ENCODE data around the gene RCN2. TPM values are rescaled to one million over a fixed set of nuclear protein-coding genes. Genes with fewer than 3 reads are reported as not detected.

RCN2 gene
- total and polyA plus RNA-seq, 2 of the 8 experiments (the other 6 are each of a cell fraction or from before 2014, with no cell fraction given), result 65.6 to 137 TPM

GRCh38 chr15:76929011-76929760 lies 2.4 kb upstream of the RCN2 start:
- Histone ChIP-seq H2BK5ac (ENCODE audit: low read depth, low read length) (no peak overlapping the region), H3K27me3 (replicated peaks in 1 of 4; ENCODE audit: control insufficient read depth in 3 of 4, extremely low read depth in 1 of 4, insufficient read depth in 3 of 4, low read length in 3 of 4) (peaks cover 0 to 1% (median 0%) of the 10 kb centered on the region in 4 experiments; a peak in 1 of 7 replicates), H2BK15ac (ENCODE audit: low read length) (no peak overlapping the region), H3K4ac (replicated peaks; ENCODE audit: insufficient read length, low read depth, low read length) (no peak overlapping the region), H3K4me2 (ENCODE audit: insufficient read depth in 1 of 2, low read depth in 2 of 2, low read length in 2 of 2) (no peak overlapping the region), H4K5ac (ENCODE audit: insufficient read length, low read depth, low read length) (no peak overlapping the region), H2BK120ac (replicated peaks; ENCODE audit: low read depth, low read length) (no peak overlapping the region), H3K4me1 (replicated peaks in 1 of 4; ENCODE audit: control insufficient read depth in 3 of 4, insufficient read depth in 4 of 4, low read length in 3 of 4) (peaks cover 0 to 3% (median 0%) of the 10 kb centered on the region in 4 experiments; a peak in 2 of 7 replicates), H3K14ac (ENCODE audit: insufficient read length) (no peak overlapping the region), H2AFZ (ENCODE audit: low read length) (no peak overlapping the region), H3K36me3 (ENCODE audit: control insufficient read depth in 2 of 4, insufficient read depth in 4 of 4, low read length in 3 of 4) (peaks cover 0 to 16% (median 7%) of the 10 kb centered on the region in 4 experiments; a peak in 3 of 8 replicates), H4K91ac (replicated peaks; ENCODE audit: insufficient read length, low read length) (no peak overlapping the region), H3K79me1 (ENCODE audit: low read depth, low read length) (no peaks in the 10 kb centered on the region), H3K18ac (ENCODE audit: extremely low read depth, low read length) (no peak overlapping the region), H3K79me2 (ENCODE audit: control insufficient read depth in 1 of 2, insufficient read depth in 2 of 2, low read length in 2 of 2) (peaks cover 0 to 21% of the 10 kb centered on the region in 2 experiments; a peak in 2 of 4 replicates), H2AK5ac (ENCODE audit: low read depth, low read length) (no peak overlapping the region), H3K23me2 (ENCODE audit: low read depth, low read length) (no peaks in the 10 kb centered on the region), H2BK20ac (ENCODE audit: low read length) (no peak overlapping the region), H3K4me3 (ENCODE audit: extremely low read depth in 1 of 4, insufficient read depth in 2 of 4, low read depth in 3 of 4, low read length in 4 of 4) (no peak overlapping the region), H3K56ac (replicated peaks; ENCODE audit: insufficient read length, low read depth, low read length) (no peak overlapping the region), H3K27ac (ENCODE audit: low read depth, low read length) (no peak overlapping the region), H3K9me3 (ENCODE audit: insufficient read depth in 2 of 2, low read depth in 1 of 2, low read length in 1 of 2) (no peaks in the 10 kb centered on the region), H4K8ac (ENCODE audit: extremely low read depth, insufficient read depth, low read length) (no peak overlapping the region), H4K20me1 (replicated peaks in 1 of 2; ENCODE audit: control insufficient read depth in 1 of 2, insufficient read depth in 2 of 2, low read length in 2 of 2) (no peaks in the 10 kb centered on the region), H3K9ac (replicated peaks in 1 of 4; ENCODE audit: extremely low read depth in 1 of 4, low read depth in 3 of 4, low read length in 3 of 4) (no peak overlapping the region), H2BK12ac (ENCODE audit: low read depth, low read length) (no peak overlapping the region), H3K23ac (ENCODE audit: insufficient read length) (no peak overlapping the region)
- DNase-seq (ENCODE audit: low read depth in 1 of 2, low spot score in 2 of 2), result no peak
- no peak for FAIRE-seq
- POLR2A ChIA-PET (ENCODE audit: partially characterized antibody), result interaction anchor here (0.5 to 2.7 kb wide), 4 partner anchors 9 to 25 kb away, joined by 3 to 14 read pairs (median 3); partner anchors contain the start of gene SCAPER
- CTCF ChIA-PET (ENCODE audit: partially characterized antibody), result no interaction called here
- no peak for TF ChIP-seq POLR2A (IDR thresholded peaks at IDR 0.05; ENCODE audit: control extremely low read depth in 1 of 2, low read depth in 2 of 2, low read length in 2 of 2)
- TF ChIP-seq, protein P1, sequence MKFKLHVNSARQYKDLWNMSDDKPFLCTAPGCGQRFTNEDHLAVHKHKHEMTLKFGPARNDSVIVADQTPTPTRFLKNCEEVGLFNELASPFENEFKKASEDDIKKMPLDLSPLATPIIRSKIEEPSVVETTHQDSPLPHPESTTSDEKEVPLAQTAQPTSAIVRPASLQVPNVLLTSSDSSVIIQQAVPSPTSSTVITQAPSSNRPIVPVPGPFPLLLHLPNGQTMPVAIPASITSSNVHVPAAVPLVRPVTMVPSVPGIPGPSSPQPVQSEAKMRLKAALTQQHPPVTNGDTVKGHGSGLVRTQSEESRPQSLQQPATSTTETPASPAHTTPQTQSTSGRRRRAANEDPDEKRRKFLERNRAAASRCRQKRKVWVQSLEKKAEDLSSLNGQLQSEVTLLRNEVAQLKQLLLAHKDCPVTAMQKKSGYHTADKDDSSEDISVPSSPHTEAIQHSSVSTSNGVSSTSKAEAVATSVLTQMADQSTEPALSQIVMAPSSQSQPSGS (IDR thresholded peaks at IDR 0.05; ENCODE audit: low read length), result no peak
- no peak for TF ChIP-seq POLR2AphosphoS5 (IDR thresholded peaks at IDR 0.05; ENCODE audit: low read depth, low read length)
- TF ChIP-seq, protein P2, sequence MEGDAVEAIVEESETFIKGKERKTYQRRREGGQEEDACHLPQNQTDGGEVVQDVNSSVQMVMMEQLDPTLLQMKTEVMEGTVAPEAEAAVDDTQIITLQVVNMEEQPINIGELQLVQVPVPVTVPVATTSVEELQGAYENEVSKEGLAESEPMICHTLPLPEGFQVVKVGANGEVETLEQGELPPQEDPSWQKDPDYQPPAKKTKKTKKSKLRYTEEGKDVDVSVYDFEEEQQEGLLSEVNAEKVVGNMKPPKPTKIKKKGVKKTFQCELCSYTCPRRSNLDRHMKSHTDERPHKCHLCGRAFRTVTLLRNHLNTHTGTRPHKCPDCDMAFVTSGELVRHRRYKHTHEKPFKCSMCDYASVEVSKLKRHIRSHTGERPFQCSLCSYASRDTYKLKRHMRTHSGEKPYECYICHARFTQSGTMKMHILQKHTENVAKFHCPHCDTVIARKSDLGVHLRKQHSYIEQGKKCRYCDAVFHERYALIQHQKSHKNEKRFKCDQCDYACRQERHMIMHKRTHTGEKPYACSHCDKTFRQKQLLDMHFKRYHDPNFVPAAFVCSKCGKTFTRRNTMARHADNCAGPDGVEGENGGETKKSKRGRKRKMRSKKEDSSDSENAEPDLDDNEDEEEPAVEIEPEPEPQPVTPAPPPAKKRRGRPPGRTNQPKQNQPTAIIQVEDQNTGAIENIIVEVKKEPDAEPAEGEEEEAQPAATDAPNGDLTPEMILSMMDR (IDR thresholded peaks at IDR 0.05; ENCODE audit: control extremely low read depth in 1 of 3, insufficient read depth in 1 of 3, low read depth in 1 of 3, low read length in 3 of 3), result no peak
- no peak for TF ChIP-seq BCL11A (IDR thresholded peaks at IDR 0.05; ENCODE audit: low read depth in 2 of 2, low read length in 2 of 2)
- no peak for TF ChIP-seq RNF2 (IDR thresholded peaks at IDR 0.05; ENCODE audit: borderline replicate concordance, low read depth, low read length, missing control alignments, poor library complexity, severe bottlenecking)
- no peak for TF ChIP-seq RAD21 (IDR thresholded peaks at IDR 0.05 in 1 of 2, conservative IDR thresholded peaks at IDR 0.05 in 1 of 2; ENCODE audit: low read depth in 2 of 2, low read length in 2 of 2)

Measured in H1 (cell line).